GM21447 (cell line): ENCODE data around the gene ZNF101.

Experiments used
- ATAC-seq: cut with Tn5 transposase; IDR thresholded peaks from one replicate; pipeline ENCODE4 v1.9.1; 2021; ENCODE audit not compliant: unreplicated experiment

ZNF101 gene

DNA sequence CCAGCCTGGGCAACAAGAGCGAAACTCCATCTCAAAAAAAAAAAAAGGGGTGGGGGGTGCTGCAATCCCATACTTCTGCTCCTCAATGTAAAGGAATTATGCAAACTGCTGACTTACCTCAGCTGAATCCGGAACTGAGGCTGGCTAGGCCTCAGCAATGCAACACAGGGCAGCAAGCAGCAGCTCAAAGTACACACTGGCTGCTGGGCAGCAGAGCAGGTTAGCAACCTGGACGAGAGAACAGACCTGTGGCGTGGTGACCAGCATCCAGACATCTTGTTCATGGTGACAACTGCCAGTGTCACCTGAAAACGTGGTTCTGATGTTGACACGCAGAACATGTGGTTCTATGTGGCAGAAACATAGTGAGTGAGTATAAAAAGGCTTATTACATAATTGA, 36.2 kb downstream of the ZNF101 start:
- ATAC-seq: no peak

DNA sequence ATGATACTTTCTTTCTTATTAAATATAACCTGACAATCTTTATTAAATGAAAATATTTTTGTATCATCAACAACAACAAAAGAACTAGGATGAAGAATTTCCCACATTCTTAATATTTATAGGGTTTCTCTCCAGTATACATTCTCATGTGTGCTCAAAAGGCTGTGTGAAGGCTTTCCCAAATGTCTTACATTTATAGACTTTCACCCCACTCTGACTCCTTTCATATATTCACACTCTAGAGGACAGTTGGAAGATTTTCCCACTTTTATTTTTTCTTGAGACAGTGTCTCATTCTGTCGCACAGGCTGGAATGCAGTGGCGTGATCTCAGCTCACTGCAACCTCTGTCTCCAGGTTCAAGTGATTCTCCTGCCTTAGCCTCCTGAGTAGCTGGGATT, 41.9 kb downstream of the ZNF101 start:
- ATAC-seq: no peak

DNA sequence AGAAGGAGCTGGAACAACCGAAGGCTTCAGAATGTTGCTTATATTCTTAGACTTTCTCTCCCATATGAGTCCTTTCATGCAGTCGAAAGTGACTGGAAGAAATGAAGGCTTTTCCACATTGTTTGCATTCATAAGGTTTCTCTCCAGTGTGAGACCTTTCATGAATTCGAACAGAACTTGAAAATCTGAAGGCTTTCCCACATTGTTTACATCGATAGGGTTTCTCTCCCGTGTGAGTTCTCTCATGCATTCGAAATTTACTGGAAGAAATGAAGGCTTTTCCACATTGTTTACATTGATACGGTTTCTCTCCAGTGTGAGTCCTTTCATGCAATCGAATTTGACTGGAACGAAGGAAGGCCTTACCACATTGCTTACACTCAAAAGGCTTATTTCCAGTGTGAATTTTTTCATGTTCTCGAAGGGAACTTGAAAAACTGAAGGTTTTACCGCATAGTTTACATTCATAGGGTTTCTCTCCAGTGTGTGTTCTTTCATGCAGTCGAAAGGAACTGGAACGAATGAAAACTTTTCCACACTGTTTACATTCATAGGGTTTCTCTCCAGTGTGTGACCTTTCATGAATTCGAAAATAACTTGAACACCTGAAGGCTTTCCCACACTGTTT, 42.8 kb downstream of the ZNF101 start:
- ATAC-seq: no peak

DNA sequence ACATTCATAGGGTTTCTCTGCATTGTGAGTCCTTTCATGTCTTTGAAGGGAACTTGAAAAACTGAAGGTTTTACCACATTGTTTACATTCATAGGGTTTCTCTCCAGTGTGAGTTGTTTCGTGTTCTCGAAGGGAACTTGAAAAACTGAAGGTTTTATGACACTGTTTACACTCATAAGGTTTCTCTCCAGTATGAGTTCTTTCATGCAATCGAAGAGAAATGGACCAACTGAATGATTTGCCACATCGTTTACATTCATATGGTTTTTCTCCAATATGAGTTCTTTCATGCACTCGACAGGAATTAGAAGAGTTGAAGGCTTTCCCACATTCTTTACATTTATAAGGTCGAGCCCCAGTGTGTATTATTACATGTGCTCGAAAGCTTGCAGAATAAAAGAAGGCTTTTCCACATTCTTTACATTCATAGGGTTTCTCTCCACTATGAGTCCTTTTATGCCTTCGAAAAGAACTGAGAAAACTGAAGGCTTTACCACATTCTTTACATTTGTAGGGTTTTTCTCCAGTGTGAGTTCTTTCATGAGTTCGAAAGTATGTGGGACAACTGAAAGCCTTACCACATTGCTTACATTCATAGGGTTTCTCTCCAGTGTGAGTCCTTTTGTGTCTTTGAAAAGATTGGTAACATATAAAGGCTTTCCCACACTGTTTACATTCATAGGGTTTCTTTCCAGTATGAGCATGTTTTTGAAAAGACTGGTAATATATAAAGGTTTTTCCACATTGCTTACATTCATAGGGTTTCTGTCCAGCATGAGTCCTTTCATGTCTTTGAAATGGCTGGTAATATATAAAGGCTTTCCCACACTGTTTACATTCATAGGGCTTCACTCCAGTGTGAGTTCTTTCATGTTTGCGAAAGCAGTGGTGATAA, 43.5 kb downstream of the ZNF101 start:
- ATAC-seq: no peak

DNA sequence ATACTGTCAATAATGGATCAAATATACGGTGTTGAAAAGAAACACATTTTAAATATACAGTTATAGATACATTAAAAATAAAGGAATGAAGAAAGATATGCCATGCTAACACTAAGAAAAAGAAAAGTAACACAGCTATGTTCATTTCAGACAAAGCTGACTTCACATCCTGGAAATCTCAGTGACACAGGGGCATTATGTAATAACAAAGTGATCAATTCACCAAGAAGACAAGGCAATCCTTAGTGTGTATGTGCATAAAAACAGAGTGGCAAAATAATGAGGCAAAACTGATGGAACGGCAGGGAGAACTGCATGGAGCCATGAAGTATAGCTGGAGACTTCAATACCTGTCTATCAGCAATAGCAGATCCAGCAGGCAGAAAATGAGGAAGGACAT, 51.2 kb downstream of the ZNF101 start:
- ATAC-seq: no peak

DNA sequence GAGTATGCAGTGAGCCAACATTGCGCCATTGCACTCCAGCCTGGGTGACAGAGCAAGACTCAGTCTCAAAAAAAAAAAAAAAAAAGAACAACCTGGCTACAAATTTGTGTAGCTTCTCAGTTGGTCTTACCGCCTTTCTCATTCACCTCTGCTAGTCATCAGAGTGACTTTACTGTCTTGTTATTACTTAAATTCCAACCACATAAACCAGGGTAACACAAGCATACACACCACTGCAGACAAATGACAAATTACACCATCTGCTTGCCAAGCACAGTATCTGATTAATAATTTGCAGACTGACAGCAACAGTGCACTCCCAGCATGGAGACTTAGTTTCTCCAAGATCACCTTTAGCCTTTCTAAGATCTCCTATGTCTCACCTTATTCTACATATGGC, 53.3 kb downstream of the ZNF101 start:
- ATAC-seq: no peak

DNA sequence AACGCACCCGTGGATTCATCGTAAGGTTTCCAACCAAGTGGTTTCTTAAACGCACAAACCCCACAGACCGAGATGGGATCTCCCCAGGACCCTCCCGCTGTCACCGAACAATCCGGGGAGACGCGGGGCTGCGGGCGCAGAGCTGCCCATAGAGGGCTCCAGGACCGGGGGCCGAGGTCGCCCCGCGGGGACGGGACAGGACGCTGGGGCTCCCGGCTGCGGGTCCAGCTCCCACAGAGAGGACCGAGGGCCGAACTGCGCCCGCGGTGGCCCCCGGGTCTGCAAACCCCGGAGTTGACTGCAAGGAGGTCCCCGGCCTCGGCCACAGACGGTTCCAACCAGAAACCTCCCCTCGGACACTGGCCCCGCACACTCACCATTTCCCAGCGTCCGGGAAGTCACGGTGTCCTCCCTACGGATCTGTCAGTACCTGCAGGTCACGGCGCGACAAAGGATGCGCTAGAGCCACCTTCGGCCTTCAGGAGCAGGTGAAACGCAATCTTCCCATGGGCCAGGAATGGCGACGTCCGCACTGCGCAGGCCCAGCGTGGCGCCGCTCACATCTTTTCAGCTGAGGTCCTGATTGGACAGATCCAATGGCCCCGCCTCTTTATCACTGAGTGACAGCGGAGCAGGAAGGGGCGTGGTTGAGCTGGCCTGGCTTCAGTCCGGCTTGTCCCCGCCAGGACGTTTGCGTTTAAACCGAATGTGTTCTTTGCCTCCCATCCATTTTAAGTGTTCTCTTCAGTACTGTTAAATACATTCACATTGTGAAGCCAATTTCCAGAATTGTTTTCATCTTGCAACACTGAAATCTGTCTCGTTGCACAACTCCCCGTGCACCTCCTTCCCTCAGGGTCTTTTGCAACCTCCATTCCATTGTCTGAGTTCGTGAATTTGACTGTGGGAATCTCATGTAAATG, 64.2 kb downstream of the ZNF101 start, which contains the start of gene ZNF14:
Gene ZNF14 (minus strand): TSS at position 534 of the 923 bp plus-strand sequence. CDS start 154 bp downstream, at position 380.
- peak; percentile 100 for ATAC-seq
